22Rv1 (cell line): Measurements from ENCODE around the gene LILRA6.
"Not testable (repeated sequence)": the region's sequence is repeated elsewhere in the genome, so short reads cannot be mapped to it uniquely, and the experiment has no call there.

Source experiments
- ZFX ChIP-seq: fragments of 450-650 bp; IDR thresholded peaks from 2 replicates; pipeline ENCODE4 v1.6.1; 2017; ENCODE audit warnings: antibody characterized with exemption, borderline replicate concordance
- TF ChIP-seq, protein P1 (sequence below): fragments of 450-650 bp; IDR thresholded peaks from 2 replicates; pipeline ENCODE4 v1.5.1; 2017; ENCODE audit warnings: mild to moderate bottlenecking

DNA sequence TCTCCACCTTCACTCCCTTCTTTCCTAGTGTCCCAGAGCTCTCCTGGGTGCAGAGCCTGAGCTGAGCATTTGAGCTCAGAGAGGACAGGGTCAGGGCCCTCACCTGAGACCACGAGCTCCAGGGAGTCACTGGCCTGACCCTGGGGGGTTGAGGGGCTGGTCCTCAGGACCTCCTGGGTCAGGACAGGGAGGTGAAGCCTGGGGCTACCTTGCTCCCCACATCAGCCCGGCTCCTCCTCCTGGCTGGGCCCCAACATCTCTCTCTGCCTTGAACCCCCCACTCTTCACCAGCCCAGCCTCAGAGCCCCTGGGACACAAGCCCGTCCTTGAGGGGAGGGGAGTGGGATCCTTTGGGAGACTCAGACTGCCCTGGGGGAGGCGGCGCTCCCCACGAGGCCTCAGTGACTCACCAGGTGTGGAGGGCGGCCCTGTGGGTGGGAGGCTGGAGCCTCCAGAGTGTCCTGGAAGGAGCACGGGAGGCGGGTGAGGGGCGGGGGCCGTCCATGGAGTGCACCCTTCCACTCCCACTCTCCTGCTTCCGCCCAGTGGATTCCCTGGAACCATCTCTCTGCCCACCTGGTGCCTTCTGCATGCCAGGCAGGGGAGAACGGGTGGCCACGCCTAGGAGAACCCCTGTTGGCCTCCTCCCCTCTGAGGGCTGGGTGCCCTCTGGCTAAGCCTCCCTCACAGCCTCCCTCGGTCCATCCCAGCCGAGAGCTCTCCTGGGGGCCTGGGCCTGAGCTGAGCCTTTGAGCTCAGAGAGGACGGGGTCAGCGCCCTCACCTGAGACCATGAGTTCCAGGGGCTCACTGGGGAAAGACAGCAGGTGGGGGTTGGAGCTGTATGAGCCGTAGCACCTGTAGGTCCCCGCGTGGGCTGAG, 2.9 kb downstream of the LILRA6 start:
- TF ChIP-seq, protein P1, sequence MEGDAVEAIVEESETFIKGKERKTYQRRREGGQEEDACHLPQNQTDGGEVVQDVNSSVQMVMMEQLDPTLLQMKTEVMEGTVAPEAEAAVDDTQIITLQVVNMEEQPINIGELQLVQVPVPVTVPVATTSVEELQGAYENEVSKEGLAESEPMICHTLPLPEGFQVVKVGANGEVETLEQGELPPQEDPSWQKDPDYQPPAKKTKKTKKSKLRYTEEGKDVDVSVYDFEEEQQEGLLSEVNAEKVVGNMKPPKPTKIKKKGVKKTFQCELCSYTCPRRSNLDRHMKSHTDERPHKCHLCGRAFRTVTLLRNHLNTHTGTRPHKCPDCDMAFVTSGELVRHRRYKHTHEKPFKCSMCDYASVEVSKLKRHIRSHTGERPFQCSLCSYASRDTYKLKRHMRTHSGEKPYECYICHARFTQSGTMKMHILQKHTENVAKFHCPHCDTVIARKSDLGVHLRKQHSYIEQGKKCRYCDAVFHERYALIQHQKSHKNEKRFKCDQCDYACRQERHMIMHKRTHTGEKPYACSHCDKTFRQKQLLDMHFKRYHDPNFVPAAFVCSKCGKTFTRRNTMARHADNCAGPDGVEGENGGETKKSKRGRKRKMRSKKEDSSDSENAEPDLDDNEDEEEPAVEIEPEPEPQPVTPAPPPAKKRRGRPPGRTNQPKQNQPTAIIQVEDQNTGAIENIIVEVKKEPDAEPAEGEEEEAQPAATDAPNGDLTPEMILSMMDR = not testable (repeated sequence)
- TF ChIP-seq ZFX = not testable (repeated sequence)
